Loucy (cell line): ENCODE results near the gene CD8A.

Experiments
- EZH2phosphoT487 ChIP-seq: fragments of 200-600 bp; IDR thresholded peaks from 2 replicates; pipeline ENCODE4 v1.6.1; 2018; ENCODE audit warnings: antibody characterized with exemption, mild to moderate bottlenecking, moderate library complexity, borderline replicate concordance
- TF ChIP-seq, protein P1 (sequence below): fragments of 200-600 bp; sonication (generic); conservative IDR thresholded peaks from 2 replicates; pipeline ENCODE4 v1.5.1; 2014; ENCODE audit warnings: mild to moderate bottlenecking, antibody characterized with exemption, low read length

DNA sequence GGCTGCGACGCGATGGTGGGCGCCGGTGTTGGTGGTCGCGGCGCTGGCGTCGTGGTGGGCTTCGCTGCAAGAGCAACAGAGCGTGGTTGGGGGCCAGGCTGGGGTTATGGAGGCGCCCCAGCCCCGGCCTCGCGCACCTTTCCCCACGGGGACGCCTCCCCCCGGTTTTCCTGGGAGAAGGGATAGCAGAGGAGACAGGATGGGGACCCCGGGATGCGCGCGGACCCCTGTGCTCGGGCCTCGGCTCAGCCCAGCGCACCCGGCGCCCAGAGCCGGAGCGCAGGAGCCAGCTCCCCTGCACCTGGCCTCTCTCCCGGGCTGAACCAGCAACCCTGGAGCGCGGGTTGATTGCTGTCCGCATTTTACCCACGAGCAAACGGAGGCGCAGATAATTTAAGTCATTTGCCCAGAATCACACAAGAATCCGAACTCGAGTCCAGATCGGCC is 1.0 kb downstream of the CD8A start:
- TF ChIP-seq, protein P1, sequence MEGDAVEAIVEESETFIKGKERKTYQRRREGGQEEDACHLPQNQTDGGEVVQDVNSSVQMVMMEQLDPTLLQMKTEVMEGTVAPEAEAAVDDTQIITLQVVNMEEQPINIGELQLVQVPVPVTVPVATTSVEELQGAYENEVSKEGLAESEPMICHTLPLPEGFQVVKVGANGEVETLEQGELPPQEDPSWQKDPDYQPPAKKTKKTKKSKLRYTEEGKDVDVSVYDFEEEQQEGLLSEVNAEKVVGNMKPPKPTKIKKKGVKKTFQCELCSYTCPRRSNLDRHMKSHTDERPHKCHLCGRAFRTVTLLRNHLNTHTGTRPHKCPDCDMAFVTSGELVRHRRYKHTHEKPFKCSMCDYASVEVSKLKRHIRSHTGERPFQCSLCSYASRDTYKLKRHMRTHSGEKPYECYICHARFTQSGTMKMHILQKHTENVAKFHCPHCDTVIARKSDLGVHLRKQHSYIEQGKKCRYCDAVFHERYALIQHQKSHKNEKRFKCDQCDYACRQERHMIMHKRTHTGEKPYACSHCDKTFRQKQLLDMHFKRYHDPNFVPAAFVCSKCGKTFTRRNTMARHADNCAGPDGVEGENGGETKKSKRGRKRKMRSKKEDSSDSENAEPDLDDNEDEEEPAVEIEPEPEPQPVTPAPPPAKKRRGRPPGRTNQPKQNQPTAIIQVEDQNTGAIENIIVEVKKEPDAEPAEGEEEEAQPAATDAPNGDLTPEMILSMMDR: no peak
- no peak for TF ChIP-seq EZH2phosphoT487
